ENCODE data around the gene KIF18A.

Gene KIF18A

DNA sequence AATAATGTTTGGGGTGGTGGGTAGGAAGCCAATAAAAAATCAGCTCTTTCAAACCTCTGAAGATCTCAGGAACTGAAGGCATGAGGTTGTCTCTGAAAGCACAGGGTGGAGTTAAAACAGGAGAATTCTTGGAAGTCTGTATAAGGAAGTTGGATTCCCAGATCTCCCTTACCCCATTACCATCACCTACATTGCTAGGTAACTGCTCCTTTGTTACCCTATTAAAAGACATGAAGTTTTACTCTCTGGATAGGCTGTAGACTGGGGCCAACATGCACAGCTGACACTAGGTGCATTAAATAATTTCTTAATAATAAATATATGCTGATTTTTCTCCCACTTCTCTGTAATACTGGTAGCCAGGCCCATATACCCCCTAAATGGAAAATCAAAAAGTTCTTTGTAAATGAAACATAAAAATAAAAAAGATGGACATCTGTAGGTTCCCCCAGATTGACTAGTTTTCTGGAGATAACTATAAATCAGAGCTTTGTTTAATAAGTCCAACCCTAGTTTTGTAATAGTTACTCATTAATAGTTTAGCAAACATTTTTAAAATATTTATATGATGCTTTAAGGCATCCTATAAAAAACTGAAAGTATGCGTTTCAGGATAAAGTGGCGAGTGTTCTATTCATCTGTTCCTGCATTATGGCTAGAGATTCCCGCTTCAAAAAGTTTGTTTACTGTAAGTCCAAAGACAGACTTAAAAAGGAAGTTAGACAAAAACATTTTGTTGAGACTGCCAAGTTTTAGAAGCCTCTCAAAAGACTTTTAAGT is 63.8 kb downstream of the KIF18A start:
- no peak for DNase-seq (ENCODE audit: low read depth in 2 of 2)

DNA sequence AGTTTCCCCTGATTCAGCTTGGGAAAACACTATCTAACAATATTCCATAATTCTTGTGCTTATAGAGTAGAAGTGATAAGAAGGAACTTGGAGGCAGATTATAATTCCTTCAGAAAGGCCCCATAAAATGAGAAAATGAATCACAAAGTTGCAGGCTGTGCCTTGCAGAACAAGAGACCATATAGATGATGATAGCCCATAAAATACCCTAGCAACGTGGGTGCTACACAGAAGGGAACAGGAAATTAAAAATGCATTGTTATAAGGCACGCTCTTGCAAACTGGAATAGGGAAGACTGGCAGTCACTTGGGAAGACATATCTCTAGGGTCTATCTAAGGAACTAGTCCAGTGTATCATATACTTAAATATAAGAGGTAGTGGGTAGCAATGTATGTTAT is 67.6 kb downstream of the KIF18A start:
- DNase-seq (ENCODE audit: low read depth in 2 of 2) = no peak

DNA sequence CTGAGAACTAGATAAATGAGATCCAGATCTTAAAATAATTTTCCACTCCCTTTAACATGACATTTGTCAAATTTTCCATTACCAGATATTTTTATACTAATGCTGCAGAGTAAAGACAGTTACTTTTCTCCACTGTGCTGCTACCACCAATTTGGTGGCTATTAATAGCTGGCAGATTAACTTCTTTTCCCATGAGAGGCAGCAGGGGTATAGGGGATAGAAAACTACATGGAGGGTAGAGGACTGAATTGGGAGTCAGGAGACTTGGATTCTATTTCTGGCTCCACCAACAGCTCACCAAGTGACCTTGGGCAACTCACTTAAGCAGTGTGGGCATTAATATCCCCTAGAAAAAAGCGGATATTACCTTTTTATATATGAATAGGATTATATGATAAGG is 69.2 kb downstream of the KIF18A start:
- no peak for DNase-seq (ENCODE audit: low read depth in 2 of 2)

DNA sequence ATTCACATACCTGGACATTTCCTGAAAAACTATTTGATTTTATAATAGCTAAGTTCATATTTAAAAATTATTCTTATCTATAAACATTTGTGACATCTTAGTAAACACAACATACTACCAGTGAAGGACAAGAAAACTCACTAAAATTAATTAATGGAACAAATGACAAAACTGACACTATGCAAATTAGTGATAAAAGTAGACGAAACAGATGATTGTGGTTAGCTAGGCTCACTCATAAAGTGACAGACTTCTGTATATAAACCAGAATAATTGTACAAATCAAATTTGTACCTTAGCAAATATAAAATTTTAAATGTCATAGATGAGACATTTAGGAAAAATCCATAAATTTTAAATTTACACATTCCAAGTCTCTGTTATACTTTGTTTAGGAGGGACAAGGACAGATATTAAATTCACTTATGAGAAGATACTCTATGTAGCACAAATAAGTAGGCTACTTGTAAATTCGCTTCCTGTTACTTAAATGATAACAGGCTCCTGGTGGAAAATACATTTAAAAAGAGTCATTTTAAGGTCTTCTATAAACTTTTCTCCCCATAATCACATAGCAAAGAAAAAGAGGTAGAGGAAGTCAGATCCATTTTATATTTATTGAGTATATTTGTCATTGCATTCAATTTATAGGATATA is 81.2 kb downstream of the KIF18A start:
- DNase-seq (ENCODE audit: low read depth in 2 of 2) = no peak

DNA sequence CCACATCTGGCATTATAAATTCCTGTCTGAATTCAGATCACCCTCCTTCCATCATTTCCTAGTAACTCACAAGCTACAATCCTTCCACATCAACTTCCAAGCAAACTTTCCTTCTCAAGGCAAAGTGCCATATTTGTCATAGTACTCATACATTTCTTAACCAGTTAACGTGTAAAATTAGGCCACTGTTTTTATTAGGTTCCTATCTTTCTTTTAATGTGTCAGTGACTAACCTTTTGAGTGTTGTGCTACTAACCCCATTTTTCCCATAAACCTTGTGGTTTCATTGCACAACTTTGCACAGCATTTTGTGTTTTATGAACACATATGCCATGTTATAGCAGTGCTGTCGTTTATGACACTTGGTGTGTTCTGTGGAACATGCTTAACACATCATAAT is 90.1 kb downstream of the KIF18A start:
- no peak for DNase-seq (ENCODE audit: low read depth in 2 of 2)

DNA sequence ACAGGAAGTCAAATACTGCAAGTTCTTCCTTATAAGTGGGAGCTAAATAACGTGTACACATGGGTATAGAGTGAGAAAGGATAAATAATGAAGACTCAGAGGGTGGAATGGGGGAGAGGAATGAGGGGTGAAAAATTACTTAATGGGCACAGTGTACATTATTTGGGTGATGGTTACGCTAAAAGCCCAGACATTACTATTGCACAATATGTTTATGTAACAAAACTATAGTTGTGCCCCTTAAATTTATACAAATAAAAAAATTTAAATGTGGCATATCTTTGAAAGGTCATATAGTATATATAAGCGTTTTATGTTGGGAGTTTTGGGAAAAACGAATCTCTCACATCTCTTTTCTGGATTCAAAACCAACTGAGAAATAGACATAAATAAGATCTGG is 96.1 kb downstream of the KIF18A start:
- no peak for DNase-seq (ENCODE audit: low read depth in 2 of 2)

DNA sequence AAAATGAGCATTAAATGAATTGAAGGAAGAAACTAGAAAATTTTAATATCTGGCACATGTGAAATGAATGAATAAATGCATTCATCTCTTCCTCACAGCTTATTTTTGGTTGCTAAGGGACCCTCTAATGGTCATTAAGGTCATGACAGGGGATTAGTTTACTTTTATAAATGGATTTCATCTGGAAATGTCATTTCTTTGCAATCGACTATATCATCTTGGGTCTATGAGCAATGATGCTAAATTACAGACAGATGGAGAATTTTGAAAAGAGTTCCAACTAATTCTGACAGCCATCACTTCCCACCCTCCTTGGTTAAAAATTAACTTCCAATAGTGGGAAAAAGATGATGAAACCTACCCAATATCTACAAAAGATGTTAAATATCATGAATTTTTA is 98.0 kb downstream of the KIF18A start:
- no peak for DNase-seq (ENCODE audit: low read depth in 2 of 2)

DNA sequence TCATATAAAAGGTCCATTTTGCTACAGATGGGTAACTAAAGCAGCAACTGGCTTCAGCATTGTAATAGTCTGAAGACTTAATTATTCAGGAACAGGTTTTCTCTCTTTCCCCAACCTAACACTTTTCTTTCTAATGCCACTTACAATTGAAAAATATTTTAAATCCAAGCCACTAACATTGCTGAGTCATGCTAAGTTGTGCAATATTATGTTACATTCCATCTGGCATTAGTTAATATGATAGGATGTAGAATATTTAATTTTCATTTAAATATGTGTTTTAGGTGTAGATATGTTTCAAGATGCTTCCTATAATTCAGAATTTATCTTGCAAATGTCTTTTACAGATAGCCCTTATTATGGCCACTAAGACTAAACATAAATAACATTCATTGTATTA is 98.6 kb downstream of the KIF18A start:
- DNase-seq (ENCODE audit: low read depth in 2 of 2) = no peak

DNA sequence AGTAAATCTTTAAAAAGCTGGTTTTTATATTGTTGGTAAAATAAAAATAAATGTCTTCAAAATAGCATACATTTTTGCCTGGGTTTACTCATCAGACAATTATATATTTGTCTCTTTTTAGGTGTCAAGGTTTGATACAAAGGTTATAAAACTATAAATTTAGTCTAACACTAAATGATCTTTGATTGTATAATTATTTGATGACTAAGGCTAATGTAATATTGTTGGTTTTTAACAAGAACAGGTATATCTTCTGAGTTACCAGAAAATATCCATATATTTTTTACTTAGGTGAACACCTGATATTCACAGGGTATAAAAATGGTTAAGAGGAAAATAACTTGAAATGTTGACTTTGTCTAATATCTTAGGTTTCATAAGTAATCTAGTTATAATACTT is 104.3 kb downstream of the KIF18A start:
- no peak for DNase-seq (ENCODE audit: low read depth in 2 of 2)

DNA sequence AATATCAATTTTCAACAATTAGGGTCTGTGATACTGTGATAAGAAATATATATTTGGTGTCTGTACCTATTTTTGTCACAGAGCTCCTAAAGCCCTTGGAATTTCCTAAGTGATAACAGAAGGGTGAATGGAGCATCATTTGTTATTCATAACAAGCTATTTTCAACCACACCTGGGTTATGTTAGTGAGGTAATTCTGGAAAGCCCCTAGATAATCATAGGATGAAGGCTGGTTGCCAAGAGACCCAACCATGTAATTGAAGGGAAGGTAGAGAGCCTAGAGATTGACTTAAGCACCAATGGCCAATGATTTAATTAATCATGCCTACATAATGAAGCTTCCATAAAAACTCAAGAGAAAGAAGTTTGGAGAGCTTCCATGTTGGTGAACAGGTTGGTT is 109.4 kb downstream of the KIF18A start:
- DNase-seq (ENCODE audit: low read depth in 2 of 2) = no peak

DNA sequence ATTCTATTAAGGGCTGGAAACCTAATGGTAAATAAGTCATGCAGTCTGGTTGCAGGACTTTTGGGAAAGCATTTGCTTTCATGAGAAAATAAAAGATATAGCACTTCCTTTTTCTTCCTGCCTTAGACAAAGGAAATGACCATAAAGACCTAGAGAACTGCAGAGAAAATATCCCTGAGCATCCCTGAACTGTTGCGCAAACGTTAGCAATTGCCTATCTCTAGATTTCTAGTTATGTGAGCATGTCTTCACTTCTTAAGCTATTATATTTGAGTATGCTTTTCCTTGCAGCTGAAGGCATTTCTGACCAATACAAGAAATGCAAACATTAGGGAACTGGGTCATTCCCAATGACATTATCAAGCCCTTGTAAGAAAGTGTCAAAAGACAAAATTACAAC is 110.6 kb downstream of the KIF18A start:
- no peak for DNase-seq (ENCODE audit: low read depth in 2 of 2)

DNA sequence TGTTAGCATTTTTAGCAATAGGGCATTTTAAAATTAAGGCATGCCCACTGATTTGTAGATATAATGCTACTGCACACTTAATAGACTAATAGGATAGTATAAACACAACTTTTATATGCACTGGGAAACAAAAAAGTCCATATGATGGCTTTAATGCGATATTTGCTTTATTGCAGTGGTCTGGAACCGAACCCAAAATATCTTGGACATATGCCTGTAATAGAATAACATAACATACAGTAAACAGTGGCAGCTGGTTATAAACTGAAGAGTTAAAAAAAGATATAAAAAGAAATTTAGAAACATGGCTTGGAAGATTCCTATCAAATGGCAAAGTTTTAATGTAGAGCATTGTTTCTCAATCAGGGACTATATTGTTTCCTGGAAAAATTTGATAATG is 111.9 kb downstream of the KIF18A start:
- no peak for DNase-seq (ENCODE audit: low read depth in 2 of 2)

DNA sequence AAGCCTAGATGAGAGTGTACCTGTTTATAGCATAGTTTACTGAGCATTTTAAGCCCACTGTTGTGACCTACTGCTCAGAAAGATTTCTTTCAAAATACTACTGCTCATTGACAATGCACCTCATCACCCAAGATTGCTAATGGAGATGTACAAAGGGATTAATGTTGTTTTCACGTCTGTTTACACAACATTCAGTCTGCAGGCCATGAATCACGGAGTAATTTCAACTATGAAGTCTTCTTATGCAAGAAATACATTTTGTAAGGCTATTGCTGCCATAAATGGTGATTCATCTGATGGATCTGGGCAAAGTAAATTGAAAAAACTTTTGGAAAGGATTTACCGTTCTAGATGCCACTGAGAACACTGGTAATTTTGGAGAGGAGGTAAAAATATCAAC is 112.9 kb downstream of the KIF18A start:
- no peak for DNase-seq (ENCODE audit: low read depth in 2 of 2)

DNA sequence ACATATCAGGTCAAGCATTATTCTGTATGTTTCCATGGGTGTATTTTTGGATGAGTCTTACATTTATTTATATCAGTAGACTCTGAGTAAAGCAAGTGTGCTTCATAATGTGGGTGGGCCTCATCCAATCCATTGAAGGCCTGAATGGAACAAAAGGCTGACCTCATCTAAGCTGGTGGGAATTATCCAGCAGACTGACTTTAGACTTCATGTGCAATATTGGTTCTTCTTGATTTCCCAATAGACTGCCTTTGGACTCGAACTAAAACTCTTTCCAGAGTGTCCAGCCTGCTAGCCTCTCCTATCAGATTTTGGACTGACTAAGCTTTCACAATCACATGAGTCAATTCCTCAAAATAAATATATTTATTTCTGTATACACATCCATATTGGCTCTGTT is 116.2 kb downstream of the KIF18A start:
- no peak for DNase-seq (ENCODE audit: low read depth in 2 of 2)

DNA sequence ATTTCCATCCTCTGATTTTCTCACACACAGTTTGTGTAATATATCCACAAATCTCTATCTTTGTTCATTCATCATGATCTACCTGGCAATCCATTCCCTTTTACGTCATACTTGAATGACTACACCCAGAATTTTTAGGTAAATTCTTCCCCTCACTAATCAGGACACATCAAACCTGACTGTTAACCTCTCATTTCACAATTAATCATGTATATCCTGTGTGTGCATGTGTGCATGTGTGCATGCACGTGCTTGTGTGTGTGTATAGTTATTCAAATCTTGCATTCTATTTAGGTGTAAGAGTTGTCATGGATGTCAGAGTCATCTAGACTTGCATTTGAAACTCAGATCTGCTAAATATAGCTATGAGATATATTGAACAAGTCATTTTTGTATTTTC is 130.4 kb downstream of the KIF18A start:
- DNase-seq (ENCODE audit: low read depth in 2 of 2) = no peak

DNA sequence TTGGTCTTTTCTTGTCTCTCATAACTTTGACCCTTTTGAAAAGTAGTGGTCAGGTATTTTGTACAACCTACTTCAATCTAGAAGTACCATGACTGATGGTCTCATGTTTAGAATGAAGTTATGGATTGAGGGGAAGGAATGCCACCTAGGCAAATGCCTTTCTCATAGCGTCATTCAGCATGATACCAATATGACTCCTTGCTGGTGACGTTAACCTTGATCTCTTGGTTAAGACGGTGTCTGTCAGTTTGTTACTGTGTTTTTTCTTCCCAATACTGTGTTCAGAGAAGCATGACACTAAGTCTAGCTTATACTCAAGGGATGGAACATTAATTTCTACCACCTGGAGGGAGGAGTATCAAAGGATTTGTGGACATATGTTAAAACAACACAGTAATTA is 130.9 kb downstream of the KIF18A start:
- DNase-seq (ENCODE audit: low read depth in 2 of 2) = no peak

DNA sequence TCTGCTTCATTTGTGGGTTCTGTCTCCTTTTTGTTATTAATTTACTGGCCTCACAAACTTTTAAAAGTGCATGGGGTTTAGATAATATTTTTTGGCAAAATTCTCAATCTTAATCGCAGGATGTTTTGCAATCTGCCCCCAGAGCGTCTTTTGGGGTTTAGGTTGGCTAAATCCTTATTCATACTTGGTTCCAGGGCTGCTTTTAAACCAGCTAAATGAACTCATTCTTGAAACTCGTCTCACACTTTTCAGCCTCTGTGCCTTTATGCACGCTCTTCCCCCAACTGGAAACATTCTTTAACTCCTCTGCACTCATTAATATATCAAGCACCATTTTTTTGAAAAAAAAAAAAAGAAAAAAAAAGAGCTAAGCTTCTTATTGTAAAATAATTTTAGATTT is 131.7 kb downstream of the KIF18A start:
- no peak for DNase-seq (ENCODE audit: low read depth in 2 of 2)

DNA sequence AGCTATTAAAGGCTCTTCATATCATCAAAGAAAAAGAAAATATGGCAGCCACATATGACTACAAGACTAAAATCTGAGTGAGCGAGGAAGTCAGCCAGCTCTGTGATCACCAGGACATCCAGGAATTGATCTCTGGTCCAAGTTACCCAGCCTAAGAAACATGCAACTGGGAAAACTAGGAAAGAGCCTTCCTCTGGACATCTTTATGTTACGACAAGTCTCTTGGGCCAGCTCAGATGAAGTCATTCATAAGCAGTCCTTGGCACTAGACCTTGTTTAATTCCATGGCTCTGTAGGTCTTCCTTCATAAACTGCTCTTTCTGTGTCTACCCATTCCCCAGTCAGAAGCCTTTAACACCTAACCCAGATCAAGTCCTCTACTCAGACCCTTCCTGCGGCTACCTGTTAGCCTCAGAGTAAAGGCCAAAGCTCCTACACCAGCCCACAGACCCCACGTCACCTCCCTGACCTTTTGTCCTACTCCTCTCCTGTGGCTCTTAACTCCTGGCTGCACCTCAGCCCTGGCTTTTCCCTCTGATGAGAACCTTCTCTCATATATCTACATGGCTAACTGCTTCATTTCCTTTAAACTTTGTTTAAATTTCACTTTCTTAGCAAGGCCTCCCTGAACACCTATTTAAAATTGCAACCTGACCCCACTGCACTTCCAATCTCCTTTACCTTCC is 134.0 kb downstream of the KIF18A start:
- DNase-seq (ENCODE audit: low read depth in 2 of 2) = no peak

DNA sequence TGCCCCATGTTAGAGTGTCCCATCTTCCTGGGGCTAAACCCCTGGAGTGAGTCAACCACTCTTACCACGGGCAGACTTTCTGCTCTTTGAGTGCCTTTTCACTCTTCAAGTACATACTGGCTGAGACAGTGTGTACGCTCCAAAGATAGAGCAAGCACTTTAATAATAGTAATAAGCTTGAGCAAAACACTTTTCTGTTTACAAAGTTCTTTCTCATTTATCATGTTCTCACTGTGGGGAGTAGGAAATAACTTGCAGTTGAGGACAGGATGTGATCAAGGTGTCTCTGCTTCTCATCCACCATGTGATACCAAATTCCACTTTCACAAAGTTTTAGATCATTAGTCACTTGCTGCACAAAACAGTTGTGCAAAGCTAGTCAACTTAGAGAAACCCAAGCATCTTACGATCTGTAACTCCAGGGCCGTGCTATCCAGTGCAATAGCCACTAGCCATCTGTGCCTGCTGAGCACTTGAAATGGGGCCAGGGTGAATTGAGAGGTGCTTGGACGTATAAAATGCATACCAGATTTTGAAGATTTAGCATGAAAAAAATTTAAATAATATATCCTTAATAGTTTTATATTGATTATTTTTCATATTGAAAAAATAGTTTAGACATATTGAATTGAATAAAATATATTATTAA is 135.3 kb downstream of the KIF18A start:
- no peak for DNase-seq (ENCODE audit: low read depth in 2 of 2)

DNA sequence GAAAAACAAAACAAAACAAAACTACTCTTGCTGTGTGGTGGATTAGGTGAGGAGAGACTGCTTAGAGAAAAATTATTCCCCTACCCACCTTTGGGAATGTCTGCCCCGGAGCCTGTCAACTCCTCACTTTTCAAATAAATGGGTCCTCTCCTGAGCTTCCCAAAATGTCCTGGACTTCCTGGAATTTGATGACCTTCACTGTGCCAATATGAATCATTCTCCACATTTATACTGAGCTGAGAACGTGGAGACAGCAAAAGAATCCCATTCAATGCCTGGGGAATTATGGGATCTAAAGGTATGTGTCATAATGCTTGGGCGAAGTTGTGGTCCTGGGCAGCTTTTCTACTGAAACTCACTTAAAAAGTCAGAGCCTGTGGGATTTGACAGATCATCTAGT is 136.8 kb downstream of the KIF18A start:
- DNase-seq (ENCODE audit: low read depth in 2 of 2) = no peak

All from stimulated activated CD8-positive, alpha-beta memory T cell treated with anti-CD3 and anti-CD28 coated beads, Interleukin-2, amount 100 ng/mL, for 48 hours (primary cell).